Dendritic cell treated with granulocyte-macrophage colony-stimulating factor and Interleukin-4, amounts not matched to agents 40 ng/mL and 50 ng/mL, for 4 days (primary cell): ENCODE results near the gene F7.
"Not testable (repeated sequence)": the region's sequence is repeated elsewhere in the genome, so short reads cannot be mapped to it uniquely, and the experiment has no call there.

ENCODE experiments used
- H3K27ac Mint-ChIP-seq: one replicate; pipeline ENCODE4 v1.8.0; 2022; ENCODE audit warnings: mild to moderate bottlenecking, mixed read lengths
- H3K27me3 Mint-ChIP-seq: one replicate; pipeline ENCODE4 v1.8.0; 2022; ENCODE audit warnings: mild to moderate bottlenecking, mixed read lengths
- H3K36me3 Mint-ChIP-seq: one replicate; pipeline ENCODE4 v1.8.0; 2022; ENCODE audit warnings: low read depth, mixed read lengths
- H3K4me1 Mint-ChIP-seq: one replicate; pipeline ENCODE4 v1.8.0; 2022; ENCODE audit warnings: low read depth, mixed read lengths
- H3K4me3 Mint-ChIP-seq: one replicate; pipeline ENCODE4 v1.8.0; 2022; ENCODE audit warnings: mild to moderate bottlenecking, moderate library complexity, mixed read lengths
- H3K9me3 Mint-ChIP-seq: one replicate; pipeline ENCODE4 v1.8.0; 2022; ENCODE audit warnings: mixed read lengths
- intact Hi-C: fragments of 100-400 bp; cut with micrococcal nuclease; formaldehyde crosslinking; loops from one replicate; pipeline ENCODE4 v1.15.0; 2022

The F7 gene

DNA sequence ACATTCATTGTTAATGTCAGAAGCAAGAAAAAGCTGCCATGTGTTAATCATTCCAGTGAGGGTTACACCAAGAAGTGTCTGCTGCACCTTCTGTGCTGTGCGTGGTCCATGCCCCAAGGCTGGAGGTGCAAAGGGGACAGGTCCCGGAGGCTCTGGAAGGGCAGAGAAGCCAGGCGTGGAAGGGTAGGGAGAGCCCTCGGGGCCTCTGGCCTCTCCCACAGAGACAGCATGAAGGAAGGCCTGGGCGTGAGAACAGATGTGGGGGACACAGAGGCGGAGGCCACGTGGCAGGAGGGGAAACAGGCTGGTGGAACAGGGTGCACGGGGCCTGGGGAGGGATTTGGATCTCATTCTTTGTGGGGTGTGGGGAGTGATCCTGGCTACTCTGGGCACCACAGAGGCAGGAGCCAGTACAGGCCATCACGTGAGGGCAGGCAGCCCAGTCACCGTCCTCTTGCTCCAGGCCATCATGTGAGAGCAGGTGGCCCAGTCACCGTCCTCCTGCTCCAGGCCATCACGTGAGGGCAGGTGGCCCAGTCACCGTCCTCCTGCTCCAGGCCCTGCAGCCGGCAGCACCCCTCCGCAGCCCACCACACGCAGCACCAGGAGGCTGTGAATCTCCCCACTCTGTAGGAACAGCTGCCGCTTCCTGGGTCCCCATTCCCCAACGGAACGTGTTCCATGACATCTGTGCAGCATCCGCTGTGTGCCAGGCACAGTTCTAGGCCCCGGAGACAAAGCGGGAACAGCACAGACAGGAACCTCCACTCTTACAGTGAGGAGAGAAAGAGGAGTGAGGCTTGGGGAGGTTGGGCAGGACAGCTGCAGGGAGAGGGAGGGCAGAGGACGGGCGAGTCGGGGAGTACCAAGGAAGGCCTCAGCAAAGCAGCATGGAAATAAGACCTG is 10.2 kb upstream of the F7 start:
- Mint-ChIP-seq H3K4me3 (no peak overlapping the region), H3K27ac (no peak overlapping the region)
- intact Hi-C loops, result no loop called here

GRCh38 chr13:113096052-113096744 is 9.4 kb upstream of the F7 start:
- Mint-ChIP-seq H3K27ac (no peak overlapping the region), H3K9me3 (no peaks in the 10 kb centered on the region), H3K4me3 (no peak overlapping the region), H3K36me3 (no peaks in the 10 kb centered on the region), H3K4me1 (no peaks in the 10 kb centered on the region), H3K27me3 (no peaks in the 10 kb centered on the region)
- intact Hi-C loops, result no loop called here

More for the DNA sequence above, 10.2 kb upstream of the F7 start:
- Mint-ChIP-seq H3K9me3 (no peaks in the 10 kb centered on the region), H3K27me3 (no peaks in the 10 kb centered on the region), H3K36me3 (no peaks in the 10 kb centered on the region), H3K4me1 (no peaks in the 10 kb centered on the region)

DNA sequence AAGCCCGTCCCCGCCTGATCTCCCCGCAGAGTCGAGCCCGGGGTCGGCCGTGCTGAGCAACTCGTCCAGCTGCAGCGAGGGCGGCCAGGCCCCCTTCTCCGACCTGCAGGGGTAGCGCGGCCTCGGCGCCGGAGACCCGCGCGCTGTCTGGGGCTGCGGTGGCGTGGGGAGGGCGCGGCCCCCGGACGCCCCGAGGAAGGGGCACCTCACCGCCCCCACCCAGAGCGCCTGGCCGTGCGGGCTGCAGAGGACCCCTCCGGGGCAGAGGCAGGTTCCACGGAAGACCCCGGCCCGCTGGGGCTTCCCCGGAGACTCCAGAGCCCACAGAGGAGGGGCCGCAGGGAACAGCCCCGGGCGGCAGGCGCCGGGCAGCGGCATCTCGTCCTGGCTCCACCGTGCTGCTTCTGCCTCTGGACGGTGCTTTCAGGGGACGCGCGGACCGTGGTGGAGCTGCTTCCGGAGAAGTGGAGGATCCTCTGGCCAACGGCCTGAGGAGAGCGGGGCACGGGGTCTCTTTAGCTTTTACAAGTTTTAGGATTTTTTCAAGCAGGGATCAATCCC is 8.8 kb upstream of the F7 start:
- no peaks in the 10 kb centered on the region for H3K4me1 Mint-ChIP-seq
- H3K27me3 Mint-ChIP-seq, result peaks cover 2% of the 10 kb centered on the region
- no peaks in the 10 kb centered on the region for H3K9me3 Mint-ChIP-seq
- H3K4me3 Mint-ChIP-seq, result no peak overlapping the region
- no peak overlapping the region for H3K27ac Mint-ChIP-seq
- no peaks in the 10 kb centered on the region for H3K36me3 Mint-ChIP-seq
- intact Hi-C loops, result no loop called here

GRCh38 chr13:113097651-113098050 is 7.9 kb upstream of the F7 start:
- no peak overlapping the region for H3K4me3 Mint-ChIP-seq
- intact Hi-C loops, result no loop called here
- no peaks in the 10 kb centered on the region for H3K36me3 Mint-ChIP-seq
- no peak overlapping the region for H3K27ac Mint-ChIP-seq
- peaks cover 2% of the 10 kb centered on the region for H3K27me3 Mint-ChIP-seq
- no peaks in the 10 kb centered on the region for H3K4me1 Mint-ChIP-seq
- no peaks in the 10 kb centered on the region for H3K9me3 Mint-ChIP-seq

GRCh38 chr13:113098162-113098732 is 7.3 kb upstream of the F7 start:
- Mint-ChIP-seq H3K36me3 (no peaks in the 10 kb centered on the region), H3K4me3 (no peak overlapping the region), H3K9me3 (no peaks in the 10 kb centered on the region), H3K27ac (no peak overlapping the region), H3K27me3 (peaks cover 2% of the 10 kb centered on the region), H3K4me1 (no peaks in the 10 kb centered on the region)
- intact Hi-C loops, result no loop called here

- no peak overlapping the region for H3K4me3 Mint-ChIP-seq
- no peaks in the 10 kb centered on the region for H3K9me3 Mint-ChIP-seq
- no peaks in the 10 kb centered on the region for H3K36me3 Mint-ChIP-seq
- no peaks in the 10 kb centered on the region for H3K4me1 Mint-ChIP-seq
- no peak overlapping the region for H3K27ac Mint-ChIP-seq
- intact Hi-C loops, result no loop called here
- H3K27me3 Mint-ChIP-seq, result peaks cover 4% of the 10 kb centered on the region
Observed at GRCh38 chr13:113099142-113099541, 6.4 kb upstream of the F7 start.

GRCh38 chr13:113102302-113102701 is 3.3 kb upstream of the F7 start:
- H3K4me1 Mint-ChIP-seq, H3K9me3 Mint-ChIP-seq, intact Hi-C loops, H3K36me3 Mint-ChIP-seq, H3K27ac Mint-ChIP-seq, H3K4me3 Mint-ChIP-seq, H3K27me3 Mint-ChIP-seq: not testable (repeated sequence)

GRCh38 chr13:113102727-113103126 is 2.9 kb upstream of the F7 start:
- intact Hi-C loops, result no loop called here
- H3K4me3 Mint-ChIP-seq, result no peak overlapping the region
- no peaks in the 10 kb centered on the region for H3K4me1 Mint-ChIP-seq
- H3K27me3 Mint-ChIP-seq, result peaks cover 9% of the 10 kb centered on the region
- no peaks in the 10 kb centered on the region for H3K9me3 Mint-ChIP-seq
- no peak overlapping the region for H3K27ac Mint-ChIP-seq
- H3K36me3 Mint-ChIP-seq, result no peaks in the 10 kb centered on the region

- Mint-ChIP-seq H3K27me3 (peaks cover 10% of the 10 kb centered on the region), H3K4me1 (no peaks in the 10 kb centered on the region), H3K27ac (no peak overlapping the region), H3K4me3 (no peak overlapping the region), H3K9me3 (no peaks in the 10 kb centered on the region), H3K36me3 (no peaks in the 10 kb centered on the region)
- intact Hi-C loops, result no loop called here
Observed at GRCh38 chr13:113103646-113104045, 1.9 kb upstream of the F7 start.

DNA sequence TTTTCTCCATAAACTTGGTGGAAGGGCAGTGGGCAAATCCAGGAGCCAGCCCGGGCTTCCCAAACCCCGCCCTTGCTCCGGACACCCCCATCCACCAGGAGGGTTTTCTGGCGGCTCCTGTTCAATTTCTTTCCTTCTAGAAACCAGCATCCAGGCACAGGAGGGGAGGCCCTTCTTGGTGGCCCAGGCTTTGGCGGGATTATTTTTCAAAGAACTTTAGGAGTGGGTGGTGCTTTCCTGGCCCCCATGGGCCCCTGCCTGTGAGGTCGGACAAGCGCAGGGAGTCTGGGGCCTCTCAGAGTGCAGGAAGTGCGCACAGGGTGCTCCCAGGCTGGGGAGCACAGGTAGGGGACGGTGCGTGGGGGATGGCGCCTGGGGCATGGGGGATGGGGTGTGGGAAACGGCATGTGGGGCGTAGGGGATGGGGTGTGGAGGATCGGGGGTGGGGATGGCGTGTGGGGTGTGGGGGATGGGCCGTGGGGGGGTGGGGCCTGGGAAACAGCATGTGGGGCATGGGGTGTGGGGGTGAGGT is 396 bp downstream of the F7 start:
- H3K4me3 Mint-ChIP-seq, result no peak overlapping the region
- H3K9me3 Mint-ChIP-seq, result no peaks in the 10 kb centered on the region
- no peak overlapping the region for H3K27ac Mint-ChIP-seq
- H3K36me3 Mint-ChIP-seq, result no peaks in the 10 kb centered on the region
- no peaks in the 10 kb centered on the region for H3K4me1 Mint-ChIP-seq
- H3K27me3 Mint-ChIP-seq, result peaks cover 25% of the 10 kb centered on the region
- intact Hi-C loops, result no loop called here

- H3K9me3 Mint-ChIP-seq, result no peaks in the 10 kb centered on the region
- H3K4me3 Mint-ChIP-seq, result no peak overlapping the region
- no peak overlapping the region for H3K27ac Mint-ChIP-seq
- H3K4me1 Mint-ChIP-seq, result no peaks in the 10 kb centered on the region
- intact Hi-C loops, result no loop called here
- peaks cover 26% of the 10 kb centered on the region for H3K27me3 Mint-ChIP-seq
- H3K36me3 Mint-ChIP-seq, result no peaks in the 10 kb centered on the region
Observed at GRCh38 chr13:113106711-113107351, 1.2 kb downstream of the F7 start.

GRCh38 chr13:113108521-113108920 is 2.9 kb downstream of the F7 start:
- intact Hi-C loops, H3K4me3 Mint-ChIP-seq, H3K36me3 Mint-ChIP-seq, H3K4me1 Mint-ChIP-seq, H3K27ac Mint-ChIP-seq, H3K9me3 Mint-ChIP-seq: not testable (repeated sequence)
- peaks cover 27% of the 10 kb centered on the region for H3K27me3 Mint-ChIP-seq

DNA sequence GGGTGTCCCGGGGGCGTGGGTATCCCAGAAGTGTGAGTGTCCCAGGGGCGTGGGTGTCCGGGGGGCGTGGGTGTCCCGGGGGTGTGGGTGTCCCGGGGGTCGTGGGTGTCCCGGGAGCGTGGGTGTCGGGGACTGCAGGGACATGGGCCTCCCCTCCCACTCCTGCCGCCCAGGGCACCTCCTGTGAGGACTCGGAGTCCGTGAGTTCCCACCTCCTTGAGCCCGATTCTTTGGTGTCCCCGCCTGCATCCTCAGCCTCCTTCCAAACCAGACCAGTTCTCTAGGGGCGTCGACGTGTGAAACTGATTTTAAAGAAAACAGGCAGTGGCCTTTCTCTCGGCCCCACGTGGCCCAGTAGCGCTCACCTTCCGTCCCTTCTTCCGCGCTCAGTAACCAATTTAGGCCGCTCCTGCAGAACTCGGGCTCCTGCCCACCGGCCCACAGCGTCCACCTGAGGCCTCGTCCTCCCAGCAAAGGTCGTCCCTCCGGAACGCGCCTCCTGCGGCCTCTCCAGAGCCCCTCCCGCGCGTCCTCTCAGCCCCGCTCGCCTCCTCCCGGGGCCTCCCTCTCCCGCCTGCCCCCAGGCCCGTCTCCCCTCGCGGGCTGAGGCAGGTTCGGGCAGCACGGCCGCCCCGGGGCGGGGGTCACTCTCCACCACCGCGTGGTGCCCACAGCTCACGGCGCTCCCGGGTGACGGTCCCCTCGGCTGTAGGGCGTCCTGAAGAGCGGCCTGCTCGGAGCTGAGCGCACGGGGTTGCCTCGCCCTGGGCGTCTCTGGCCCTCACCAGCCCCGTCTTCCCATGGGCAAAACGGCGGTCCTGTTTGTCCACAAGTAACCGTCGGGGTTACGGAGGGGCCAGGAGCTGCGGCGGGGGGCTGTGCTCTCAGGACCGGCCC is 3.8 kb downstream of the F7 start:
- intact Hi-C loops, result no loop called here
- no peak overlapping the region for H3K27ac Mint-ChIP-seq
- no peaks in the 10 kb centered on the region for H3K4me1 Mint-ChIP-seq
- H3K36me3 Mint-ChIP-seq, result no peaks in the 10 kb centered on the region
- H3K9me3 Mint-ChIP-seq, result no peaks in the 10 kb centered on the region
- no peak overlapping the region for H3K4me3 Mint-ChIP-seq
- H3K27me3 Mint-ChIP-seq, result peaks cover 26% of the 10 kb centered on the region
